ENCODE results near the gene PDZRN3. TPM values are rescaled to one million over a fixed set of nuclear protein-coding genes. Genes with fewer than 3 reads are reported as not detected.

The PDZRN3 gene
- total RNA-seq, 1 donor from 2014 or later: 56.4 TPM

GRCh38 chr3:73332558-73332957 is 292.2 kb downstream of the PDZRN3 start:
- DNase-seq (ENCODE audit: low spot score): no peak
